SK-N-SH (cell line): ENCODE data around the gene PPIL1. TPM values are rescaled to one million over a fixed set of nuclear protein-coding genes. Genes with fewer than 3 reads are reported as not detected.

Source experiments
- CTCF ChIA-PET: fragments of 300-600, 350-600 bp; formaldehyde crosslinking; extraction: SDS; loops from one replicate; lab custom pipeline; 2021; lab: Yijun Ruan, JAX
- POLR2A ChIA-PET: fragments of 350-600 bp; sonication (Branson Sonifier 250); formaldehyde crosslinking; extraction: SDS; loops from one replicate; lab custom pipeline; 2020; ENCODE audit warnings: antibody characterized with exemption, inconsistent platforms; lab: Yijun Ruan, JAX
- DNase-seq: peaks from one replicate; pipeline ENCODE4 v3.0.0; 2012
- H2AFZ ChIP-seq: fragments of 200-600 bp; sonication (generic); 2 replicates; pipeline ENCODE4 v1.8.1; 2016; ENCODE audit warnings: antibody characterized with exemption, mild to moderate bottlenecking, low read depth
- H3F3A ChIP-seq: fragments of 200-600 bp; sonication (generic); replicated peaks from 2 replicates; pipeline ENCODE3; 2016; ENCODE audit warnings: antibody characterized with exemption, mild to moderate bottlenecking; ENCODE audit not compliant: insufficient read depth
- H3K27ac ChIP-seq, 2 experiments: fragments of 200-500 bp in 1 of 2; fragments of 200-600 bp in 1 of 2; sonication (Bioruptor generic) in 1 of 2; sonication (generic), shearing (Covaris generic) in 1 of 2; 2 replicates each; pipeline versions ENCODE4 v1.5.1 to v1.6.1; 2014 to 2016; ENCODE audit warnings: low read depth in 2 of 2, inconsistent platforms in 1 of 2, low read length in 1 of 2, mild to moderate bottlenecking in 1 of 2, mixed read lengths in 1 of 2
- H3K27me3 ChIP-seq: fragments of 200-600 bp; sonication (generic), shearing (Covaris generic); 2 replicates; pipeline ENCODE4 v1.6.1; 2016; ENCODE audit warnings: mixed run types; ENCODE audit not compliant: insufficient read depth
- H3K36me3 ChIP-seq, 2 experiments: fragments of 200-500 bp in 1 of 2; fragments of 200-600 bp in 1 of 2; sonication (Bioruptor generic) in 1 of 2; sonication (generic) in 1 of 2; replicated peaks in 1 of 2; 2 replicates each; pipeline versions ENCODE3 to v1.5.1; 2014 to 2016; ENCODE audit warnings: low read length in 1 of 2, mild to moderate bottlenecking in 1 of 2; ENCODE audit not compliant: insufficient read depth in 2 of 2, control insufficient read depth in 1 of 2
- H3K4me1 ChIP-seq, 2 experiments: fragments of 200-500 bp in 1 of 2; fragments of 200-600 bp in 1 of 2; sonication (Bioruptor generic) in 1 of 2; sonication (generic), shearing (Covaris generic) in 1 of 2; 2 replicates each; pipeline versions ENCODE4 v1.5.1 to v1.6.1; 2014 to 2016; ENCODE audit warnings: low read depth in 1 of 2, low read length in 1 of 2, mixed run types in 1 of 2; ENCODE audit not compliant: insufficient read depth in 2 of 2, control insufficient read depth in 1 of 2
- H3K4me2 ChIP-seq: fragments of 200-600 bp; sonication (generic), shearing (Covaris generic); 2 replicates; pipeline ENCODE4 v1.6.1; 2017; ENCODE audit warnings: mixed run types
- H3K4me3 ChIP-seq, 2 experiments: fragments of 200-500 bp in 1 of 2; fragments of 200-600 bp in 1 of 2; sonication (Bioruptor generic) in 1 of 2; sonication (generic), shearing (Covaris generic) in 1 of 2; 2 replicates each; pipeline versions ENCODE4 v1.5.1 to v1.8.1; 2014 to 2016; ENCODE audit warnings: low read depth in 2 of 2, inconsistent platforms in 1 of 2, low read length in 1 of 2, mild to moderate bottlenecking in 1 of 2, mixed read lengths in 1 of 2, moderate library complexity in 1 of 2
- H3K79me2 ChIP-seq: fragments of 200-600 bp; sonication (generic); 2 replicates; pipeline ENCODE4 v1.8.1; 2017; ENCODE audit warnings: mild to moderate bottlenecking; ENCODE audit not compliant: insufficient read depth
- H3K9ac ChIP-seq: fragments of 200-600 bp; sonication (generic); 2 replicates; pipeline ENCODE4 v1.6.1; 2017; ENCODE audit warnings: mixed run types
- H3K9me2 ChIP-seq: fragments of 200-600 bp; sonication (generic); 2 replicates; pipeline ENCODE4 v1.6.1; 2017; ENCODE audit warnings: mixed run types
- H3K9me3 ChIP-seq: fragments of 200-600 bp; sonication (generic); 2 replicates; pipeline ENCODE4 v1.6.1; 2017; ENCODE audit warnings: mixed run types, mild to moderate bottlenecking, moderate library complexity
- H4K20me1 ChIP-seq: fragments of 200-600 bp; sonication (generic); 2 replicates; pipeline ENCODE4 v1.6.1; 2017; ENCODE audit warnings: mild to moderate bottlenecking, mixed run types; ENCODE audit not compliant: insufficient read depth
- CHD2 ChIP-seq: fragments of 150-350 bp; IDR thresholded peaks from 2 replicates; pipeline ENCODE4 v1.6.1; 2018; ENCODE audit warnings: low read length; ENCODE audit not compliant: partially characterized antibody
- EZH2phosphoT487 ChIP-seq: fragments of 200-600 bp; sonication (generic); IDR thresholded peaks from 2 replicates; pipeline ENCODE4 v1.6.1; 2017; ENCODE audit warnings: low read depth, mixed run types, mild to moderate bottlenecking, antibody characterized with exemption, moderate library complexity, borderline replicate concordance
- FOSL2 ChIP-seq: IDR thresholded peaks from 2 replicates; pipeline ENCODE4 v1.4.0; 2012; ENCODE audit warnings: low read depth, mild to moderate bottlenecking, moderate library complexity, borderline replicate concordance
- FOXJ3 ChIP-seq: sonication (generic); formaldehyde crosslinking; IDR thresholded peaks from 2 replicates; pipeline ENCODE4 v1.5.1; 2020; ENCODE audit warnings: mild to moderate bottlenecking, missing genetic modification reagents
- FOXM1 ChIP-seq: IDR thresholded peaks from 2 replicates; pipeline ENCODE4 v1.4.0; 2012; ENCODE audit warnings: low read depth, mild to moderate bottlenecking
- MAX ChIP-seq: IDR thresholded peaks from 2 replicates; pipeline ENCODE4 v1.4.0; 2012; ENCODE audit warnings: low read depth
- MEF2A ChIP-seq: IDR thresholded peaks from 2 replicates; pipeline ENCODE4 v1.4.0; 2012; ENCODE audit warnings: low read depth, borderline replicate concordance
- MXI1 ChIP-seq: IDR thresholded peaks from 2 replicates; pipeline ENCODE4 v1.6.1; 2012; ENCODE audit warnings: mild to moderate bottlenecking, low read depth, low read length, improper control_type of control experiment
- NFIC ChIP-seq: IDR thresholded peaks from 2 replicates; pipeline ENCODE4 v1.4.0; 2012; ENCODE audit warnings: borderline replicate concordance
- PBX3 ChIP-seq: IDR thresholded peaks from 2 replicates; pipeline ENCODE4; 2012
- POLR2AphosphoS5 ChIP-seq: IDR thresholded peaks from 2 replicates; pipeline ENCODE4 v1.6.1; 2012; ENCODE audit warnings: low read depth, low read length
- SIN3A ChIP-seq: IDR thresholded peaks from 2 replicates; pipeline ENCODE4 v1.6.1; 2012; ENCODE audit warnings: low read depth, mild to moderate bottlenecking, low read length, moderate library complexity, borderline replicate concordance
- TAF1 ChIP-seq: IDR thresholded peaks from 2 replicates; pipeline ENCODE4 v1.6.1; 2012; ENCODE audit warnings: low read depth, mild to moderate bottlenecking, low read length, moderate library complexity, borderline replicate concordance
- TEAD4 ChIP-seq: IDR thresholded peaks from 2 replicates; pipeline ENCODE4 v1.4.0; 2012; ENCODE audit warnings: mild to moderate bottlenecking, borderline replicate concordance; ENCODE audit not compliant: insufficient read depth
- USF1 ChIP-seq: IDR thresholded peaks from 2 replicates; pipeline ENCODE4 v1.4.0; 2012; ENCODE audit warnings: low read depth, borderline replicate concordance
- USF2 ChIP-seq: fragments of 150-350 bp; IDR thresholded peaks from 2 replicates; pipeline ENCODE4 v1.6.1; 2017; ENCODE audit warnings: antibody characterized with exemption, low read length, low read depth, borderline replicate concordance
- WGBS: methylation state at CpG from one replicate; pipeline ENCODE4 v1.1.6; 2017; ENCODE audit warnings: low lambda C conversion rate; 5-methylcytosine and 5-hydroxymethylcytosine counted together
- polyA plus RNA-seq, 3 experiments: library from polyadenylated mRNA; depleted of rRNA; stranded (reverse); fragments of >200 nt; gene quantifications; 2 replicates each; pipeline ENCODE4 v1.2.3, GENCODE V29; 2012
- TF ChIP-seq, protein P1 (sequence below): fragments of 200-600 bp; sonication (generic); IDR thresholded peaks from 2 replicates; pipeline ENCODE4 v1.6.1; 2017; ENCODE audit warnings: antibody characterized with exemption, mild to moderate bottlenecking, moderate library complexity
- TF ChIP-seq, protein P2 (sequence below): fragments of 150-350 bp; IDR thresholded peaks from 2 replicates; pipeline ENCODE4 v1.6.1; 2016; ENCODE audit warnings: mild to moderate bottlenecking, low read depth, low read length

PPIL1 gene
- polyA plus RNA-seq, 1 of the 3 experiments (the other 2 are of a cell fraction), result 36.6 TPM

- Histone ChIP-seq H3K79me2 (peaks cover 69% of the 10 kb centered on the region), H3K9ac (no peak overlapping the region), H4K20me1 (no peaks in the 10 kb centered on the region; the same call in 1 of the 2 replicates)
- WGBS, result 86% methylated on average over 6 of the region's 6 CpGs
- TF ChIP-seq, protein P1, sequence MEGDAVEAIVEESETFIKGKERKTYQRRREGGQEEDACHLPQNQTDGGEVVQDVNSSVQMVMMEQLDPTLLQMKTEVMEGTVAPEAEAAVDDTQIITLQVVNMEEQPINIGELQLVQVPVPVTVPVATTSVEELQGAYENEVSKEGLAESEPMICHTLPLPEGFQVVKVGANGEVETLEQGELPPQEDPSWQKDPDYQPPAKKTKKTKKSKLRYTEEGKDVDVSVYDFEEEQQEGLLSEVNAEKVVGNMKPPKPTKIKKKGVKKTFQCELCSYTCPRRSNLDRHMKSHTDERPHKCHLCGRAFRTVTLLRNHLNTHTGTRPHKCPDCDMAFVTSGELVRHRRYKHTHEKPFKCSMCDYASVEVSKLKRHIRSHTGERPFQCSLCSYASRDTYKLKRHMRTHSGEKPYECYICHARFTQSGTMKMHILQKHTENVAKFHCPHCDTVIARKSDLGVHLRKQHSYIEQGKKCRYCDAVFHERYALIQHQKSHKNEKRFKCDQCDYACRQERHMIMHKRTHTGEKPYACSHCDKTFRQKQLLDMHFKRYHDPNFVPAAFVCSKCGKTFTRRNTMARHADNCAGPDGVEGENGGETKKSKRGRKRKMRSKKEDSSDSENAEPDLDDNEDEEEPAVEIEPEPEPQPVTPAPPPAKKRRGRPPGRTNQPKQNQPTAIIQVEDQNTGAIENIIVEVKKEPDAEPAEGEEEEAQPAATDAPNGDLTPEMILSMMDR, result no peak
- TF ChIP-seq FOSL2 (no peak), USF1 (no peak), CHD2 (no peak), MEF2A (no peak), TAF1 (no peak), EZH2phosphoT487 (no peak), TEAD4 (no peak), MXI1 (no peak), FOXM1 (no peak)
- TF ChIP-seq, all 33 proteins: peak for 0
- Histone ChIP-seq H3K9me3 (no peaks in the 10 kb centered on the region), H3K9me2 (no peaks in the 10 kb centered on the region), H3K27ac (no peak overlapping the region), H3K27me3 (no peaks in the 10 kb centered on the region), H3F3A (no peaks in the 10 kb centered on the region), H3K4me2 (no peak overlapping the region), H3K4me3 (no peak overlapping the region), H3K36me3 (no peaks in the 10 kb centered on the region), H2AFZ (no peak overlapping the region), H3K4me1 (peaks cover 0 to 5% of the 10 kb centered on the region in 2 experiments; a peak in 1 of 4 replicates)
- DNase-seq, result no peak
- CTCF ChIA-PET, result interaction anchor here (0.6 to 1.8 kb wide), 7 partner anchors 14 to 519 kb away, joined by 3 to 7 read pairs (median 4); no protein-coding TSS in a partner anchor
- POLR2A ChIA-PET, result no interaction called here
Measured at GRCh38 chr6:36888654-36889481, 14.3 kb upstream of the PPIL1 start.

GRCh38 chr6:36888115-36888643 is 13.6 kb upstream of the PPIL1 start:
- H4K20me1 ChIP-seq, result no peaks in the 10 kb centered on the region; the same call in 1 of the 2 replicates
- no peak for DNase-seq
- no peaks in the 10 kb centered on the region for H3F3A ChIP-seq
- no peaks in the 10 kb centered on the region for H3K27me3 ChIP-seq
- H3K36me3 ChIP-seq, result no peaks in the 10 kb centered on the region
- peaks cover 0 to 5% of the 10 kb centered on the region in 2 experiments; a peak in 1 of 4 replicates for H3K4me1 ChIP-seq
- H3K9me2 ChIP-seq, result no peaks in the 10 kb centered on the region
- CTCF ChIA-PET, result interaction anchor here (1.0 to 1.8 kb wide), 2 partner anchors 130 to 141 kb away, joined by 4 read pairs; no protein-coding TSS in a partner anchor
- H3K4me2 ChIP-seq, result no peak overlapping the region
- no peak overlapping the region for H3K27ac ChIP-seq
- POLR2A ChIA-PET, result no interaction called here
- H3K4me3 ChIP-seq, result no peak overlapping the region
- H3K9me3 ChIP-seq, result no peaks in the 10 kb centered on the region
- 94% methylated on average over 7 of the region's 7 CpGs for WGBS
- H3K79me2 ChIP-seq, result peaks cover 69% of the 10 kb centered on the region
- H3K9ac ChIP-seq, result no peak overlapping the region
- H2AFZ ChIP-seq, result no peak overlapping the region
- TF ChIP-seq, protein P2, sequence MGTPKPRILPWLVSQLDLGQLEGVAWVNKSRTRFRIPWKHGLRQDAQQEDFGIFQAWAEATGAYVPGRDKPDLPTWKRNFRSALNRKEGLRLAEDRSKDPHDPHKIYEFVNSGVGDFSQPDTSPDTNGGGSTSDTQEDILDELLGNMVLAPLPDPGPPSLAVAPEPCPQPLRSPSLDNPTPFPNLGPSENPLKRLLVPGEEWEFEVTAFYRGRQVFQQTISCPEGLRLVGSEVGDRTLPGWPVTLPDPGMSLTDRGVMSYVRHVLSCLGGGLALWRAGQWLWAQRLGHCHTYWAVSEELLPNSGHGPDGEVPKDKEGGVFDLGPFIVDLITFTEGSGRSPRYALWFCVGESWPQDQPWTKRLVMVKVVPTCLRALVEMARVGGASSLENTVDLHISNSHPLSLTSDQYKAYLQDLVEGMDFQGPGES, result no peak
- no peak for TF ChIP-seq NFIC
- no peak for TF ChIP-seq FOXM1
- TF ChIP-seq POLR2AphosphoS5, result no peak
- TF ChIP-seq USF2, result no peak
- no peak for TF ChIP-seq MAX
- no peak for TF ChIP-seq FOXJ3
- TF ChIP-seq SIN3A, result no peak
- no peak for TF ChIP-seq TAF1
- TF ChIP-seq PBX3, result no peak
